SK-N-SH treated with all-trans-retinoic acid at 6 μM for 48 hours (cell line): Measurements from ENCODE around the gene PTGIR.

Experiments
- ATAC-seq: fragments of 200-7000 bp; cut with Tn5 transposase; 3 replicates; pipeline ENCODE4 v1.9.1; 2020; ENCODE audit warnings: mild to moderate bottlenecking, moderate library complexity
- ARNTL ChIP-seq: fragments of 450-650 bp; formaldehyde crosslinking; IDR thresholded peaks from 2 replicates; pipeline ENCODE4 v1.5.0; 2020; ENCODE audit warnings: low read depth, mild to moderate bottlenecking, moderate library complexity, borderline replicate concordance
- BACH2 ChIP-seq: fragments of 250-450 bp; sonication (Bioruptor Pico); IDR thresholded peaks from 2 replicates; pipeline ENCODE4 v1.9.0; 2021; ENCODE audit warnings: mild to moderate bottlenecking, borderline replicate concordance
- CSDC2 ChIP-seq: fragments of 250-450 bp; sonication (Bioruptor Pico); IDR thresholded peaks from 2 replicates; pipeline ENCODE4 v1.5.0; 2020; ENCODE audit warnings: mild to moderate bottlenecking, moderate library complexity
- CSRNP3 ChIP-seq: fragments of 250-450 bp; sonication (Bioruptor Pico); IDR thresholded peaks from 2 replicates; pipeline ENCODE4 v1.5.1; 2021; ENCODE audit warnings: mild to moderate bottlenecking, moderate library complexity
- ESRRG ChIP-seq: fragments of 250-450 bp; sonication (Bioruptor Pico); IDR thresholded peaks from 2 replicates; pipeline ENCODE4 v1.6.1; 2021; ENCODE audit warnings: mild to moderate bottlenecking
- GLIS3 ChIP-seq: fragments of 250-450 bp; sonication (Bioruptor Pico); IDR thresholded peaks from 2 replicates; pipeline ENCODE4 v1.5.0; 2020; ENCODE audit warnings: mild to moderate bottlenecking, moderate library complexity
- ISL1 ChIP-seq: fragments of 250-450 bp; sonication (Bioruptor Pico); IDR thresholded peaks from 2 replicates; pipeline ENCODE4 v2.1.2; 2022; ENCODE audit warnings: mild to moderate bottlenecking, moderate library complexity
- OSR1 ChIP-seq: fragments of 250-450 bp; sonication (Bioruptor Pico); IDR thresholded peaks from 2 replicates; pipeline ENCODE4 v1.8.0; 2022; ENCODE audit warnings: moderate library complexity, mild to moderate bottlenecking, inconsistent platforms
- PATZ1 ChIP-seq: fragments of 250-450 bp; sonication (Bioruptor Pico); IDR thresholded peaks from 2 replicates; pipeline ENCODE4 v1.8.0; 2020; ENCODE audit warnings: mild to moderate bottlenecking, moderate library complexity, borderline replicate concordance
- PPARA ChIP-seq: fragments of 250-450 bp; sonication (Bioruptor Pico); IDR thresholded peaks from 2 replicates; pipeline ENCODE4 v1.5.0; 2020; ENCODE audit warnings: mild to moderate bottlenecking, borderline replicate concordance
- RARB ChIP-seq: fragments of 250-450 bp; sonication (Bioruptor Pico); IDR thresholded peaks from 2 replicates; pipeline ENCODE4 v1.8.0; 2021; ENCODE audit warnings: mild to moderate bottlenecking, moderate library complexity
- SNAI2 ChIP-seq: fragments of 250-450 bp; sonication (Bioruptor Pico); IDR thresholded peaks from 2 replicates; pipeline ENCODE4 v1.5.0; 2020; ENCODE audit warnings: mild to moderate bottlenecking, moderate library complexity
- TCF4 ChIP-seq: fragments of 250-450 bp; sonication (Bioruptor Pico); IDR thresholded peaks from 2 replicates; pipeline ENCODE4 v1.8.0; 2021; ENCODE audit warnings: mild to moderate bottlenecking, moderate library complexity, borderline replicate concordance
- TOX ChIP-seq: fragments of 250-450 bp; sonication (Bioruptor Pico); IDR thresholded peaks from 2 replicates; pipeline ENCODE4 v1.8.0; 2021; ENCODE audit warnings: mild to moderate bottlenecking, moderate library complexity, borderline replicate concordance
- ZC3H10 ChIP-seq: fragments of 250-450 bp; sonication (Bioruptor Pico); IDR thresholded peaks from 2 replicates; pipeline ENCODE4 v1.5.1; 2021; ENCODE audit warnings: mild to moderate bottlenecking, moderate library complexity
- ZFP3 ChIP-seq: fragments of 250-450 bp; sonication (Bioruptor Pico); IDR thresholded peaks from 2 replicates; pipeline ENCODE4 v1.5.0; 2020; ENCODE audit warnings: mild to moderate bottlenecking, moderate library complexity
- ZFP30 ChIP-seq: fragments of 450-650 bp; formaldehyde crosslinking; IDR thresholded peaks from 2 replicates; pipeline ENCODE4 v1.5.0; 2022; ENCODE audit warnings: mild to moderate bottlenecking, moderate library complexity
- ZNF565 ChIP-seq: fragments of 450-650 bp; formaldehyde crosslinking; conservative IDR thresholded peaks from 2 replicates; pipeline ENCODE4 v1.5.0; 2020; ENCODE audit warnings: low read depth, mild to moderate bottlenecking, moderate library complexity
- ZNF70 ChIP-seq: fragments of 450-650 bp; formaldehyde crosslinking; IDR thresholded peaks from 2 replicates; pipeline ENCODE4 v1.5.0; 2020; ENCODE audit warnings: mild to moderate bottlenecking, moderate library complexity
- ZNF8 ChIP-seq: fragments of 450-650 bp; formaldehyde crosslinking; IDR thresholded peaks from 2 replicates; pipeline ENCODE4 v1.5.0; 2020; ENCODE audit warnings: mild to moderate bottlenecking, moderate library complexity
- TF ChIP-seq, protein P1 (sequence below): fragments of 250-450 bp; sonication (Bioruptor Pico); IDR thresholded peaks from 2 replicates; pipeline ENCODE4 v1.5.0; 2020; ENCODE audit warnings: mild to moderate bottlenecking, moderate library complexity
- TF ChIP-seq, protein P2 (sequence below): fragments of 250-450 bp; sonication (Bioruptor Pico); IDR thresholded peaks from 2 replicates; pipeline ENCODE4 v1.8.0; 2021; ENCODE audit warnings: low read depth, mild to moderate bottlenecking, moderate library complexity, borderline replicate concordance
- TF ChIP-seq, protein P3 (sequence below): fragments of 250-450 bp; sonication (Bioruptor Pico); IDR thresholded peaks from 2 replicates; pipeline ENCODE4 v1.5.1; 2020; ENCODE audit warnings: low read depth, mild to moderate bottlenecking, moderate library complexity

Gene PTGIR

DNA sequence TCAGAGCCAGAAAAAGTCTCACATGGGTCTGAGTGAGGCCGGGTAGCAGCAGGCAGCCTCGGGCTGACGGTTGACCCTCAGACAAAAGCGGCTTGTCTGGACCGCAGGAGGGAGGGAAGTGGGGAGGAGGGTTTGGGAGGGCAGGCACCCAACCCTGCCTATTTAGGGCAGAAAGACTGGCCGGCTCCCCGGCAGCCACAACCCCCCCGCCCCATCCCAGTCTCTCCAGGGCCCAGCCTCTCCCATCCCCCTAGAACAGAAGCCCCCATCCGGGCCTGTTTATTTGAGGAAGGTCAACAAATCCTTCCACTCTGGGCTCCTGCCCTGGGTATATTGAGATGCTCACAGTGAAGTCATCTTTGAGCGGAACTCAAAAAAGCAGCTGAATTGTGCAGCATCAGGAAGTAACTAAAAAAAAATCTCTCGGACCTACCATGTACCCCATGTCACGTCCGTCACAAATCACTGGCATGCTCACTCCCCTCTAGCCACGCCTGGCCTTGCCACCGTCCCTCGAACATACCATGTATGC, 29.8 kb upstream of the PTGIR start:
- TF ChIP-seq, protein P1, sequence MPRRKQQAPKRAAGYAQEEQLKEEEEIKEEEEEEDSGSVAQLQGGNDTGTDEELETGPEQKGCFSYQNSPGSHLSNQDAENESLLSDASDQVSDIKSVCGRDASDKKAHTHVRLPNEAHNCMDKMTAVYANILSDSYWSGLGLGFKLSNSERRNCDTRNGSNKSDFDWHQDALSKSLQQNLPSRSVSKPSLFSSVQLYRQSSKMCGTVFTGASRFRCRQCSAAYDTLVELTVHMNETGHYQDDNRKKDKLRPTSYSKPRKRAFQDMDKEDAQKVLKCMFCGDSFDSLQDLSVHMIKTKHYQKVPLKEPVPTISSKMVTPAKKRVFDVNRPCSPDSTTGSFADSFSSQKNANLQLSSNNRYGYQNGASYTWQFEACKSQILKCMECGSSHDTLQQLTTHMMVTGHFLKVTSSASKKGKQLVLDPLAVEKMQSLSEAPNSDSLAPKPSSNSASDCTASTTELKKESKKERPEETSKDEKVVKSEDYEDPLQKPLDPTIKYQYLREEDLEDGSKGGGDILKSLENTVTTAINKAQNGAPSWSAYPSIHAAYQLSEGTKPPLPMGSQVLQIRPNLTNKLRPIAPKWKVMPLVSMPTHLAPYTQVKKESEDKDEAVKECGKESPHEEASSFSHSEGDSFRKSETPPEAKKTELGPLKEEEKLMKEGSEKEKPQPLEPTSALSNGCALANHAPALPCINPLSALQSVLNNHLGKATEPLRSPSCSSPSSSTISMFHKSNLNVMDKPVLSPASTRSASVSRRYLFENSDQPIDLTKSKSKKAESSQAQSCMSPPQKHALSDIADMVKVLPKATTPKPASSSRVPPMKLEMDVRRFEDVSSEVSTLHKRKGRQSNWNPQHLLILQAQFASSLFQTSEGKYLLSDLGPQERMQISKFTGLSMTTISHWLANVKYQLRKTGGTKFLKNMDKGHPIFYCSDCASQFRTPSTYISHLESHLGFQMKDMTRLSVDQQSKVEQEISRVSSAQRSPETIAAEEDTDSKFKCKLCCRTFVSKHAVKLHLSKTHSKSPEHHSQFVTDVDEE (CRISPR knock-in tag) = no peak
- TF ChIP-seq, protein P2, sequence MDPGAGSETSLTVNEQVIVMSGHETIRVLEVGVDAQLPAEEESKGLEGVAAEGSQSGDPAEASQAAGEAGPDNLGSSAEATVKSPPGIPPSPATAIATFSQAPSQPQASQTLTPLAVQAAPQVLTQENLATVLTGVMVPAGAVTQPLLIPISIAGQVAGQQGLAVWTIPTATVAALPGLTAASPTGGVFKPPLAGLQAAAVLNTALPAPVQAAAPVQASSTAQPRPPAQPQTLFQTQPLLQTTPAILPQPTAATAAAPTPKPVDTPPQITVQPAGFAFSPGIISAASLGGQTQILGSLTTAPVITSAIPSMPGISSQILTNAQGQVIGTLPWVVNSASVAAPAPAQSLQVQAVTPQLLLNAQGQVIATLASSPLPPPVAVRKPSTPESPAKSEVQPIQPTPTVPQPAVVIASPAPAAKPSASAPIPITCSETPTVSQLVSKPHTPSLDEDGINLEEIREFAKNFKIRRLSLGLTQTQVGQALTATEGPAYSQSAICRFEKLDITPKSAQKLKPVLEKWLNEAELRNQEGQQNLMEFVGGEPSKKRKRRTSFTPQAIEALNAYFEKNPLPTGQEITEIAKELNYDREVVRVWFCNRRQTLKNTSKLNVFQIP (CRISPR knock-in tag) = no peak
- TF ChIP-seq ZNF8 (CRISPR knock-in tag) (no peak), OSR1 (CRISPR knock-in tag) (no peak), GLIS3 (CRISPR knock-in tag) (no peak), PPARA (no peak), RARB (CRISPR knock-in tag) (no peak), ZC3H10 (no peak), ZFP30 (CRISPR knock-in tag) (no peak), BACH2 (CRISPR knock-in tag) (no peak), ZNF70 (CRISPR knock-in tag) (no peak), TCF4 (CRISPR knock-in tag) (no peak), ESRRG (CRISPR knock-in tag) (no peak), ISL1 (CRISPR knock-in tag) (no peak), SNAI2 (CRISPR knock-in tag) (no peak), ARNTL (CRISPR knock-in tag) (no peak), CSDC2 (CRISPR knock-in tag) (no peak), ZNF565 (no peak), ZFP3 (CRISPR knock-in tag) (no peak)
- TF ChIP-seq, all 23 proteins: peak for 0
- ATAC-seq = no peak

DNA sequence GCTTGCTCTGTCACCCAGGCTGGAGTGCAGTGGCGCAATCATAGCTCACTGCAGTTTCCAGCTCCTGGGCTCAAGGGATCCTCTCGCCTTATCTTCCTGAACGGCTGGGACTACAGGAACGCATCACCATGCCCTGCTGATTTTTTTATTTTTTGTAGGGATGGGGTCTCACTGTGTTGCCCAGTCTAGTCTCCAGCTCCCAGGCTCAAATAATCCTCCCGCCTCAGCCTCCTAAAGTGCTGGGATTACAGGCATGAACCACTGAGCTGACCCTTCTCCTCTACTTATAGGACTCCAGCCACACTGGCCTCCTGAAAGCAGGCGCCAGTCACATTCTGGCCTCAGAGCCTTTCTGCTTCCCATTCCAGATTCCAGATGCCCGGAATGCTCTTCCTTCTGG, 25.6 kb upstream of the PTGIR start:
- no peak for ATAC-seq
- TF ChIP-seq, protein P1 (CRISPR knock-in tag) = no peak
- TF ChIP-seq ZFP3 (CRISPR knock-in tag) (no peak), ESRRG (CRISPR knock-in tag) (no peak), ZFP30 (CRISPR knock-in tag) (no peak), CSDC2 (CRISPR knock-in tag) (no peak), ZNF70 (CRISPR knock-in tag) (no peak), ZC3H10 (no peak), ZNF8 (CRISPR knock-in tag) (no peak), TCF4 (CRISPR knock-in tag) (no peak), OSR1 (CRISPR knock-in tag) (no peak), TOX (no peak), ZNF565 (no peak), RARB (CRISPR knock-in tag) (no peak), BACH2 (CRISPR knock-in tag) (no peak), PATZ1 (CRISPR knock-in tag) (no peak), CSRNP3 (CRISPR knock-in tag) (no peak), PPARA (no peak)
- TF ChIP-seq, protein P2 (CRISPR knock-in tag) = no peak
- TF ChIP-seq, protein P3, sequence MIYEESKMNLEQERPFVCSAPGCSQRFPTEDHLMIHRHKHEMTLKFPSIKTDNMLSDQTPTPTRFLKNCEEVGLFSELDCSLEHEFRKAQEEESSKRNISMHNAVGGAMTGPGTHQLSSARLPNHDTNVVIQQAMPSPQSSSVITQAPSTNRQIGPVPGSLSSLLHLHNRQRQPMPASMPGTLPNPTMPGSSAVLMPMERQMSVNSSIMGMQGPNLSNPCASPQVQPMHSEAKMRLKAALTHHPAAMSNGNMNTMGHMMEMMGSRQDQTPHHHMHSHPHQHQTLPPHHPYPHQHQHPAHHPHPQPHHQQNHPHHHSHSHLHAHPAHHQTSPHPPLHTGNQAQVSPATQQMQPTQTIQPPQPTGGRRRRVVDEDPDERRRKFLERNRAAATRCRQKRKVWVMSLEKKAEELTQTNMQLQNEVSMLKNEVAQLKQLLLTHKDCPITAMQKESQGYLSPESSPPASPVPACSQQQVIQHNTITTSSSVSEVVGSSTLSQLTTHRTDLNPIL (CRISPR knock-in tag) = no peak
